HG03520 (cell line): ENCODE results near the gene DUSP8.
"Not testable (repeated sequence)": the region's sequence is repeated elsewhere in the genome, so short reads cannot be mapped to it uniquely, and the experiment has no call there.

ENCODE experiments used
- ATAC-seq: cut with Tn5 transposase; IDR thresholded peaks from one replicate; pipeline ENCODE4 v1.9.1; 2021; ENCODE audit warnings: mild to moderate bottlenecking, moderate library complexity; ENCODE audit not compliant: unreplicated experiment

DUSP8 gene

DNA sequence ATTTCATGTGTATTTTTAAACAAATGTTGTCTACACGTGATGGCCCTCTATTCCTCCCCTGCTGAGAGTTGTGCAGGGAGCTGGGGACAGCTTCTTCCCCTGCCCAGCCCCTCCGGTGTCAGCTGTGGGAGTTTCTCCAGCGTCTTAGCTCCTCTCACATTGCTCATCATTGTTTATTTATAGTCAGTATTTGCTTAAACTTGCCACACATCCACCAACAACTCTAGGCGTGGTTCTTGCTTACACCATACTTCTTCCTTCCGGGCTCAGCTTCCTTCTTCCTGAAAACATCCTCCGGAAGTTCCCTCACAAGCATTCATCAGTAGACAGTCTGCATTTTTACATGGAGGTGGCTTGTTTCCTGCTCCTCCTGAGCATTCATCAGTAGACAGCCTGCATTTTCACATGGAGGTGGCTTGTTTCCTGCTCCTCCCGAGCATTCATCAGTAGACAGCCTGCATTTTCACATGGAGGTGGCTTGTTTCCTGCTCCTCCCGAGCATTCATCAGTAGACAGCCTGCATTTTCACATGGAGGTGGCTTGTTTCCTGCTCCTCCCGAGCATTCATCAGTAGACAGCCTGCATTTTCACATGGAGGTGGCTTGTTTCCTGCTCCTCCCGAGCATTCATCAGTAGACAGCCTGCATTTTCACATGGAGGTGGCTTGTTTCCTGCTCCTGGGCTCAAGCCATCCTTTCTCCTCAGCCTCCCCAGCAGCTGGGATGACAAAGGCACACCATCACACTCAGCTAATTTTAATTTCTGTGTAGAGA lies 17.3 kb upstream of the DUSP8 start:
- not testable (repeated sequence) for ATAC-seq

DNA sequence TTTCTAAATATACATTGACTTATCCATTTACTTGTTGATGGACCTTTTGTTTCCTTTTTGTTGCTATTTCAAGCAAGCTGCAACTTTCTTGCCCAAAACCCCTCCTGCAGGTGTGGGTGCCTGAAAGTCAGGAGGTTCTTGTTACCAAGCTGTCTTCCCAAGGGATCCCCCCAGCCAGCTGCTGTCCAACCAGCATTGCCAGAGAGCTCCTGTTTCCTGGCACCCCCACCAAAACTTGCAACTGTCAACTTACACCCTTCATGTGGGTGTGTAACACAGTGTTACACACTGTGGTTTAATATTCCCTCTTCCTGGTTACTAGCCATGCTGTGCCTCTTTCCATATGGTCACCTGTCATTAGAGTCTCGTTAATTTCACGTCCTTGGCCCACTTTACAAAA lies 14.6 kb upstream of the DUSP8 start:
- ATAC-seq: no peak

DNA sequence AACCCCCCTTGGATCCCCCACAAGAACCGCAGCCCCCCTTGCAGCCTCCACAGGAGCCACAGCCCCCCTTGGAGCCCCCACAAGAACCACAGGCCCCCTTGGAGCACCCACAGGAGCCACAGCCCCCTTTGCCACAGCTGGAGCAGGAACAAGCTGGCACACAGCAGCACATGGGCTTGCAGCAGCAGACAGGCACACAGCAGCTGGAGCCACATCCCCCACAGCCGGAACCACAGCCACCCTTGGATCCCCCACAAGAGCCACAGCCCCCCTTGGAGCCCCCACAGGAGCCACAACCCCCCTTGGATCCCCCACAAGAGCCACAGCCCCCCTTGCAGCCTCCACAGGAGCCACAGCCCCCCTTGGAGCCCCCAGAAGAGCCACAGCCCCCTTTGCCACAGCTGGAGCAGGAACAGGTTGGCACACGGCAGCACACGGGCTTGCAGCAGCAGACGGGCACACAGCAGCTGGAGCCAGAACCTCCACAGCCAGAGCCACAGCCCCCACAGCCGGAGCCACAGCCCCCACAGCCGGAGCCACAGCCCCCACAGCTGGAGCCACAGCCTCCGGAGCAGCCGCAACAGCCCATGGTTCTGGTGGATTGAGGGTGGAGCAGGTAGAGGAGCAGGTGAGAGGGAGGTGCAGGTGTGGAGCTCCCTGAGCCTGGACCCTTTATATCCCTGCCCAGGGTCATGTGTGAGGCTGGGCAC lies 12.7 kb upstream of the DUSP8 start, which contains the start of gene KRTAP5-1:
KRTAP5-1 (minus strand) TSS at position 623 of the 710 bp plus-strand sequence; CDS start at position 589, 34 bp downstream.
- not testable (repeated sequence) for ATAC-seq

- not testable (repeated sequence) for ATAC-seq
These were observed 10.8 kb upstream of the DUSP8 start for GRCh38 chr11:1582909-1583308.

GRCh38 chr11:1581976-1582375 lies 9.9 kb upstream of the DUSP8 start:
- ATAC-seq: no peak

DNA sequence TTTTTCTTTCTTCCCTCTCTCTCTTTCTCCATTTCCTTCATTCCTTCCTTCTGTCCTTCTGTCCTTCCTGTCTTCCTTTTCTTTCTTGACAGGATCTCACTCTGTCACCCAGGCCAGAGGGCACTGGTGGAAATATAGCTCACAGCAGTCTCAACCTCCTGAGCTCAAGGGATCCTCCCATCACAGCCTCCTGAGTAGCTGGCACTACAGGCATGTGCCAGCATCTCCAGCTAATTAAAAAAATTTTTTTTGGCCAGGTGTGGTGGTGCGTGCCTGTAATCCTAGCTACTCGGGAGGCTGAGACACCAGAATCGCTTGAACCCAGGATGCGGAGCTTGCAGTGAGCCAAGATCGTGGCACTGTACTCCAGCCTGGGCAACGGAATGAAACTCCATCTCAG lies 4.8 kb upstream of the DUSP8 start:
- no peak for ATAC-seq

- ATAC-seq: not testable (repeated sequence)
These were observed 3.7 kb upstream of the DUSP8 start for GRCh38 chr11:1575756-1576155.

GRCh38 chr11:1574933-1575242 lies 2.8 kb upstream of the DUSP8 start:
- no peak for ATAC-seq

GRCh38 chr11:1574238-1574932 lies 2.3 kb upstream of the DUSP8 start:
- peak; percentile 40 for ATAC-seq

GRCh38 chr11:1573903-1574237 lies 1.8 kb upstream of the DUSP8 start:
- no peak for ATAC-seq

GRCh38 chr11:1573077-1573902 lies 1.2 kb upstream of the DUSP8 start:
- no peak for ATAC-seq

GRCh38 chr11:1571760-1572196 lies 293 bp downstream of the DUSP8 start:
- no peak for ATAC-seq

GRCh38 chr11:1570896-1571759 lies 943 bp downstream of the DUSP8 start:
- no peak for ATAC-seq

GRCh38 chr11:1570531-1570895 lies 1.6 kb downstream of the DUSP8 start:
- ATAC-seq: no peak

DNA sequence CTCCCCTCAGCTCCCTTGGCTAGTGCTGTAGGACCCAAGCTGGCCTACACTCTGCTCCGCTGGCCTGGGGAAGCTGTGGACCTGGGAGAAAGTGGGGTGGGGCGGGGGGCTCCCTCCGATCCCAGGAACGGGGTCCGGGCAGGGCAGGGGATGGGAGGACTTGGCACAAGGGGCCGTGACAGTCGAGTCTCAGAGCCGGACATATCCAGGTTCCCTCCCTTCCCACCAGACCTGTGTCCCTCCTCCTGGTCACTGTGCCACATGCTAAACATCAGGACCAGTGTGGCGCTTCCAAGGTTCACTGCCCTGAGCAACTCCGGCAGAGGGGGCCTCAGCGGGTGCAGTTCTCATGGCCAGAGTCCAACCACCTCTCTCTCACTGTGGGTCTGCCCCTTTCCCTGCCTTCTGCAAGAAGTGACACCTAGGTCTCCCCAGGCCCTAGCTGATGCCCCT lies 2.0 kb downstream of the DUSP8 start:
- no peak for ATAC-seq

DNA sequence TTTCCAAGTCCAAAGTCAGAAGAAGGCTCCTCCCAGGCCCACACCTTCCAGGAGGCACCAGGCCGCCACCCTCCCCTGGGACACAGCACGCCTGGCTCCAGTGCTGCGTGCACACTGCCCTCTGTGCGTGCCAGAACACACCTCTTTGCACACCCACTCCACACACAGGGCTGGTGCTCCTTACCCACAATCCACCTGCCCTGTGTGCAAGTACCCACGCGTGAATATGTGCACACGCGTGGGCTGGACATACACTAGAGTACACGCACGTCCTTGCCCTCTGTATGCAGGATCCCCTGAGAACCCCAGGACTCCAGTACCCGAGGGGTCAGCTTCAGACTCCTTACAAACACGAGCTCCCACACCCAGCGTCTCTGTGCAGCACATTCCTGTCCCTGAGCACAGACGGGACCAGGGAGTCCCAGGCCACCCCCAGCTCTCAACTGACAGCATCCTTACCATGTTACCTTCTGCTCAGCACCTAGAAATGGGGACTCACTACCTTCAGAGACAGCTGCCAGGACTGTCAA lies 2.8 kb downstream of the DUSP8 start:
- no peak for ATAC-seq

DNA sequence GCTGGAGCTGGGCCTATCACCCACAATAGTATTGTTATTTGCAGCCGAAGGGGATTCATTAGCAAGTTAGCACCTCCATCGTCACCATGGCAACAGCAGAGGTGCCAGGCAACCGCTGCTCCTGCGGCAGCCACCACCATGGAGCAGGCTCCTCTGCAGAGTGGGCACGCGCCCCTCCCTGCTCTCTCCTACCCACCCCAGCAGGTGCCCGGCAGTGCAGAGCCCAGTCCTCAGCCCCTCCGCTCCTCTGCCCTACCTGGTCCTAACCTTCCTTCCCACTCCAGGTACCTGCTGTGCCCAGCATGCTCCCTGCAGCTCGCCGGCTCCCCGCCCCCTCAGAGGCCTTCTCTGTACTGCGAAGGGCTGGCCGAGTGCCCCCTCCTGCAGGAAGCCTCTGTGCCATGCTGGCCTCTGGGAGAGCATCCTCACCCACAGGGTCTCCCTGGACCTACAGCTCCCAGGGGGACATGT lies 3.6 kb downstream of the DUSP8 start:
- no peak for ATAC-seq

- ATAC-seq: no peak
These were observed 4.4 kb downstream of the DUSP8 start for GRCh38 chr11:1567721-1568100.

GRCh38 chr11:1567052-1567720 lies 4.9 kb downstream of the DUSP8 start:
- ATAC-seq: no peak
